ENCODE data around the gene TBATA. TPM values are rescaled to one million over a fixed set of nuclear protein-coding genes. Genes with fewer than 3 reads are reported as not detected.

TBATA gene
- total RNA-seq, 4 donors from 2014 or later, result not detected

GRCh38 chr10:70832852-70833528 lies 47.8 kb upstream of the TBATA start:
- TF ChIP-seq POLR2A (IDR thresholded peaks at IDR 0.05) (no peak), CTCF (IDR thresholded peaks at IDR 0.05) (no peak), EP300 (IDR thresholded peaks at IDR 0.05) (no peak)
- peak overlapping the region in 1 of 4 donors; percentile 25 for H3K27ac ChIP-seq

GRCh38 chr10:70832221-70832620 lies 47.0 kb upstream of the TBATA start:
- H3K4me3 ChIP-seq, result no peak overlapping the region
- 72% methylated on average over 3 of the region's 3 CpGs for WGBS, 2 donors
- DNase-seq (ENCODE audit: low spot score in 2 of 2), result no peak
- TF ChIP-seq POLR2A (IDR thresholded peaks at IDR 0.05) (no peak), EP300 (IDR thresholded peaks at IDR 0.05) (no peak), CTCF (IDR thresholded peaks at IDR 0.05) (no peak)
- peaks cover 0 to 42% (median 8%) of the 10 kb centered on the region in 4 donors for H3K4me1 ChIP-seq
- peaks cover 0 to under 1% (median 0%) of the 10 kb centered on the region in 4 donors for H3K9me3 ChIP-seq
- H3K27me3 ChIP-seq, result no peaks in the 10 kb centered on the region
- no peak overlapping the region for H3K27ac ChIP-seq
- H3K36me3 ChIP-seq, result peaks cover 0 to 15% (median 0%) of the 10 kb centered on the region in 3 donors

More at GRCh38 chr10:70832852-70833528, 47.8 kb upstream of the TBATA start:
- DNase-seq (ENCODE audit: low spot score in 2 of 2), result no peak
- no peaks in the 10 kb centered on the region for H3K27me3 ChIP-seq
- peaks cover 0 to 22% (median 0%) of the 10 kb centered on the region in 3 donors for H3K36me3 ChIP-seq
- peaks cover 0 to 38% (median 8%) of the 10 kb centered on the region in 4 donors for H3K4me1 ChIP-seq
- no peak overlapping the region for H3K4me3 ChIP-seq
- WGBS, 2 donors, result 27 to 30% methylated on average over 3 of the region's 3 CpGs
- peaks cover 0 to 8% (median 0%) of the 10 kb centered on the region in 4 donors for H3K9me3 ChIP-seq

GRCh38 chr10:70830164-70830563 lies 45.0 kb upstream of the TBATA start:
- Histone ChIP-seq H3K36me3 (peaks cover 0 to 12% (median 0%) of the 10 kb centered on the region in 3 donors), H3K4me1 (peaks cover 0 to 45% (median 8%) of the 10 kb centered on the region in 4 donors), H3K27me3 (no peaks in the 10 kb centered on the region), H3K9me3 (no peaks in the 10 kb centered on the region), H3K4me3 (no peak overlapping the region), H3K27ac (no peak overlapping the region)
- no peak for DNase-seq (ENCODE audit: low spot score in 2 of 2)
- 50 to 69% methylated on average over 3 of the region's 3 CpGs for WGBS, 2 donors
- TF ChIP-seq EP300 (IDR thresholded peaks at IDR 0.05) (no peak), CTCF (IDR thresholded peaks at IDR 0.05) (no peak), POLR2A (IDR thresholded peaks at IDR 0.05) (no peak)

GRCh38 chr10:70829543-70829942 lies 44.4 kb upstream of the TBATA start:
- Histone ChIP-seq H3K4me1 (peaks cover 0 to 45% (median 8%) of the 10 kb centered on the region in 4 donors), H3K9me3 (no peaks in the 10 kb centered on the region), H3K36me3 (peaks cover 0 to 10% (median 0%) of the 10 kb centered on the region in 3 donors), H3K27ac (peak overlapping the region in 1 of 4 donors; percentile 11), H3K4me3 (no peak overlapping the region), H3K27me3 (no peaks in the 10 kb centered on the region)
- TF ChIP-seq POLR2A (IDR thresholded peaks at IDR 0.05) (no peak), EP300 (IDR thresholded peaks at IDR 0.05) (no peak), CTCF (IDR thresholded peaks at IDR 0.05) (no peak)
- 81 to 89% methylated on average over 5 of the region's 5 CpGs for WGBS, 2 donors
- no peak for DNase-seq (ENCODE audit: low spot score in 2 of 2)

- no peak for TF ChIP-seq EP300 (IDR thresholded peaks at IDR 0.05)
- TF ChIP-seq POLR2A (IDR thresholded peaks at IDR 0.05), result no peak
- no peak for TF ChIP-seq CTCF (IDR thresholded peaks at IDR 0.05)
- WGBS, 2 donors, result 82 to 87% methylated on average over 4 of the region's 4 CpGs
Observed at GRCh38 chr10:70828923-70829322, 43.7 kb upstream of the TBATA start.

More at GRCh38 chr10:70828923-70829322, 43.7 kb upstream of the TBATA start:
- Histone ChIP-seq H3K4me1 (peaks cover 0 to 42% (median 6%) of the 10 kb centered on the region in 4 donors), H3K9me3 (no peaks in the 10 kb centered on the region), H3K4me3 (no peak overlapping the region), H3K27me3 (no peaks in the 10 kb centered on the region), H3K27ac (no peak overlapping the region), H3K36me3 (peaks cover 0 to 10% (median 0%) of the 10 kb centered on the region in 3 donors)
- DNase-seq (ENCODE audit: low spot score in 2 of 2), result no peak
